H4 (cell line): ENCODE results near the gene DDX47. TPM values are rescaled to one million over a fixed set of nuclear protein-coding genes. Genes with fewer than 3 reads are reported as not detected.

Source experiments
- DNase-seq: peaks from one replicate; pipeline ENCODE4 v3.0.0-alpha.2; 2015; ENCODE audit warnings: low spot score
- total RNA-seq: library from RNA; depleted of rRNA; stranded (reverse); fragments of >200 nt; shearing (Covaris generic); gene quantifications from 2 replicates; pipeline ENCODE4 v1.2.3, GENCODE V29; 2014; rRNA removed

The DDX47 gene
- total RNA-seq: 194 and 203 TPM in 2 replicates

- DNase-seq: peak; percentile 91
Measured at GRCh38 chr12:12813120-12814101, at the start of gene DDX47. Gene DDX47 (plus strand): TSS chr12:12813346. CDS start chr12:12813368, 22 bp downstream.

GRCh38 chr12:12764824-12765223, 48.3 kb upstream of the DDX47 start:
- no peak for DNase-seq

- DNase-seq: no peak
Measured at GRCh38 chr12:12770262-12770661, 42.9 kb upstream of the DDX47 start.

GRCh38 chr12:12774791-12775190, 38.4 kb upstream of the DDX47 start:
- no peak for DNase-seq

- no peak for DNase-seq
Measured at GRCh38 chr12:12776261-12776660, 36.9 kb upstream of the DDX47 start.

- DNase-seq: no peak
Measured at GRCh38 chr12:12777092-12777491, 36.1 kb upstream of the DDX47 start.

GRCh38 chr12:12779007-12779406, 34.1 kb upstream of the DDX47 start:
- DNase-seq: no peak

GRCh38 chr12:12779529-12779928, 33.6 kb upstream of the DDX47 start:
- DNase-seq: peak; percentile 63

- no peak for DNase-seq
Measured at GRCh38 chr12:12784116-12784515, 29.0 kb upstream of the DDX47 start.

GRCh38 chr12:12784911-12785814, 28.0 kb upstream of the DDX47 start, which contains the start of gene APOLD1:
Gene APOLD1 (plus strand): TSS chr12:12785659. CDS start chr12:12785692, 33 bp downstream.
- DNase-seq: no peak

GRCh38 chr12:12786351-12786705, 26.8 kb upstream of the DDX47 start:
- DNase-seq: no peak

- DNase-seq: peak; percentile 76
Measured at GRCh38 chr12:12786706-12787601, 26.2 kb upstream of the DDX47 start.

- no peak for DNase-seq
Measured at GRCh38 chr12:12788131-12788530, 25.0 kb upstream of the DDX47 start.

GRCh38 chr12:12788675-12789368, 24.3 kb upstream of the DDX47 start:
- DNase-seq: peak; percentile 70

GRCh38 chr12:12790956-12791355, 22.2 kb upstream of the DDX47 start:
- DNase-seq: no peak

GRCh38 chr12:12791756-12792369, 21.3 kb upstream of the DDX47 start:
- DNase-seq: no peak

- DNase-seq: no peak
Measured at GRCh38 chr12:12792421-12792820, 20.7 kb upstream of the DDX47 start.

- no peak for DNase-seq
Measured at GRCh38 chr12:12794686-12795085, 18.5 kb upstream of the DDX47 start.

- no peak for DNase-seq
Measured at GRCh38 chr12:12796171-12796570, 17.0 kb upstream of the DDX47 start.
